GM10847 (cell line): ENCODE measurements around the gene HCN2.

Experiments used
- POLR2A ChIP-seq: IDR thresholded peaks from 2 replicates; pipeline ENCODE4 v1.6.1; 2011; ENCODE audit not compliant: insufficient read length; ENCODE audit errors: extremely low read depth

Gene HCN2

DNA sequence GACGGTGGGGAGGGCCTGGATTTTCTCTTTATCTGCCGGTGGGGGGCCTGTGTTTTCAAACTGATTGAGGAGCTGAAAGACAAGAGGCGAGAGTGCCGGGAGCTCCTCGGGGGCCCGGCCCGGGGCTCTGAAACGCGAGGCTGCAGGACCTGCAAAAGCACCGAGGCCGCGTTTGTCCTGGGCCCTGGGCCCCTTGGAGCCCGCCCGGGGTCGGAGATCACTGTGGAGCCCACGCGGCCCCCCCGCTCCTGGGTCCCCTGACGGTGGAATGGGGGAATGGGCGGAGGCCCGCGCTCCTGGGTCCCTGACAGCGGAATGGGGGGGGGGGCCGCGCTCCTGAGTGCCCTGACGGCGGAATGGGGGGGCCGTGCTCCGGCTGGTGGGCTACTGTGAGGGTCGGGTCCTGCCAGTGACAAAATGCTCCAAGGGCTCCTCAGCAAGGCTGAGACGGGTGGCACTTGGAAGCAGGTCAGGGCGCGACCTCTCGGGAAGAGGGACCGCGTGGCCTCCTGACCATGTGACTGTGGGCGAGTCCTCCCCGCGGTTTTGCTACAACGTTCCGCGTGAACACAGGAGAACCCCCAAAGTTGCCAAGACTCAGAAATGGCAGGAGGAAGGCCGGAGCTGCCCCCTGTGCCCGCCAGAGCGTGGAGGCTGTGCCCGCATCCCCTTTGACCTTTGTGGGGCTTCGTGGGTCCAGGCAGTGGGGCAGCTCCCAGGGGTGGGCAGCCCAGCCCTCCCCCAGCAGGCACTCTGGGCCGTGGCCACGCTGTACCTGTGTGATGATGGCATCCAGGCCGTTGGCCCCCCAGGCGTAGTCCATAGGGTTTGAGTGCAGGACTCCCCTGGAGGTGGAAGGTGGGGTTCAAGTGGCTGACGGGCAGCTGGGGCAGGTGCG lies 59.5 kb downstream of the HCN2 start:
- no peak for TF ChIP-seq POLR2A

DNA sequence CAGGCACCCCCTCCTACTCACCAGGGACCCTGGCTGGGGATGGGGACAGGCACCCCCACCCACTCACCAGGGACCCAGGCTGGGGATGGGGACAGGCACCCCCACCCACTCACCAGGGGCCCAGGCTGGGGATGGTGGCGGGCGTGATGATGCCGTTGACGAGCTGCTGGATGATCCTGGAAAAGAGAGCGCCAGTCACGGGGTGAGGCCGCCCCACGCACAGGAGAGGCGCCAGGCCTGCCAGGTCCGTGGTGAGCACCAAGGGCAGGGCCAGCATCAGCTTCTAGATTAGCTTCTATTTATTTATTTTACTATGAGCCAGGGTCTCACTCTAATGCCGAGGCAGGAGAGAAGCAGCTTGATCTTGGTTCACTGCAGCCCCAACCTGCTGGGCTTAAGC lies 60.4 kb downstream of the HCN2 start:
- no peak for TF ChIP-seq POLR2A

DNA sequence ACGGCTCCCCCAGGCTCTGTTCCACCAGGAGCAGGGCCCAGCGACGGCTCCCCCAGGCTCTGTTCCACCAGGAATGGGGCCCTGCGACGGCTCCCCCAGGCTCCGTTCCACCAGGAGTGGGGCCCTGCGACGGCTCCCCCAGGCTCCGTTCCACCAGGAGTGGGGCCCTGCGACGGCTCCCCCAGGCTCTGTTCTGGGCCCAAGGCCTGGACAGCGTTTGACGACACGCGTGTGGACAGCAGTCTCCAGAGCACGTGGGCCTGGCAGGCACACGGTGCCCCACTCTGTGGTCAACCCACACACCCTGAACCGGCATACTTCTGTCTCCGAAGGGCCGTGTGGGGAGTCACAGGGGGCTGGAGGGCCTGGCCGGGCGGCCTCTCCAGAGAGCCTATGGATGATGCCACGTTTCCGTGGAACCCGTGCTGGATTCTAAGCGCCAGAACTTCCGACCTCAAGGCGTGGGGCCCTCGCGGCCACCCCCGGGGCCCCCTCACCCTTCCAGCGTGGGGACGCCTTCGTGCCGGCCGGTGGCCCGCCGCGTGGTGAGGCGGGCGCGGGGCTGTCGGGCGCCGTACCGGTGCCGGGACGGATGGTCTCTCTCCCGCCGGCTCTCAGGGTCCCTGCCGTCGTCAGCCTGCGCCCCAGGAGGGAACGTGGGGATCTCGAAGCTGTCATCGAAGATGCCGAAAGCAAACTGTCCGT lies 61.6 kb downstream of the HCN2 start:
- no peak for TF ChIP-seq POLR2A

DNA sequence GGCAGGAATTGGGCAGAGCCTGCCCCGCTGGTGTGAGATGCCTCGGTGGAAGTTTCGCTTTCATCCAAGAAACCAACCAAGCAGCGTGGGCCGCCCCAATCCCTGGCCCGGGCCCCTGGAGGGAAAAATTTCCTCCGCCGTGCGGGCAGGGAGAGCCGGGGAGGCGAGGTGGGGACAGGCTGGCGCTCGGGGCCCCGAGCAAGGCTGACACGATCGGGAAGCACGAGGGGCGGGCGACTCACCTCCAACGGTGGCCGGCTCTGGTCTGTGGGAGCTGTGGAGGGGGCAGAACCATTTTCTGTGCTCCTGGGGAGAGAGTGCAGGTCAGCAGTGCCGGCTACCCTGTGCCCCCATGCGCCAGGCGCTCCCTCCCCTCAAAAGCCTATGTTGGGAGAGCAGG lies 62.3 kb downstream of the HCN2 start:
- no peak for TF ChIP-seq POLR2A

DNA sequence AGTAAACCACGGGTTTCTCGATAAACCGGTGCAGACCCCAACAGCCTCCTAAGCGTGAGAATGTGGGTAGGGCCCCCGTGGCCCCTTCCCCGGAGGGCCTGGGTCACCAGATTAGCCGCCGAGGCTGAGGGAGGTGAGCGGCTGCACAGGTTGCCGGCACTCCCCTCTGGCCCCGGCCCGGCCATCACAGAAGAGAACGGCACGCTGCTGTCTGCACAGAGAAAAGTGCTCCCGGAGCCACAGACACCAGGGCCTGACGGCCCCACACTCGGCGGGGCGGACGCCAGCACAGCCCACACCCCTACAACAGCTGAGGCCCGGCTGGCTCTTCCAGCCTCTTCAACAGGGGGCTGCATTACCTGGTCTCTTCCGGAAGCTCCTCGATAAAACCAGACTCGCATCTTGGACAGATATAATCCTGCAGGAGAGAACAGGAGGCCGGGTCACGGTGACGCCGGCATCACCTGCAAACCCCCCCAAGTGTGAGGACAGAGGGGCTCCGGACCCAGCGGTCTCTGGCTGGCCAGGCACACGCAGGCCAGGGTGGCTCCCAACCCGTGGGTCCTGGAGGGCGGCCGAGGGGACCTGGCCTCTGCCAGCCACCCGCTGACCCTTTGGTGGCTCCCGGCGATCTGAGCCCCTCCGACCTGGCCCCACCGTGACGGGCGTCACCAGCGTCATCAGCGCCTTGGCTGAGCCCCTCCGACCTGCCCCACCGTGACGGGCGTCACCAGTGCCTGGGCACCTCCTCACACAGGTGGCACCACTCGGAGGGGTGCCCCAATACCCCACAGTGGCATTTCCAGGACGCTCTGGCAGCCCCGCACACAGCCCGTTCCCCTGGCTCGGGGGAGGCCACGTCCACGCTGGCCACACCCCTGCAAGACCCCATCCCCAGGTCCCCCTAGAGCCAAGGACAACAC lies 63.0 kb downstream of the HCN2 start:
- TF ChIP-seq POLR2A, result no peak

DNA sequence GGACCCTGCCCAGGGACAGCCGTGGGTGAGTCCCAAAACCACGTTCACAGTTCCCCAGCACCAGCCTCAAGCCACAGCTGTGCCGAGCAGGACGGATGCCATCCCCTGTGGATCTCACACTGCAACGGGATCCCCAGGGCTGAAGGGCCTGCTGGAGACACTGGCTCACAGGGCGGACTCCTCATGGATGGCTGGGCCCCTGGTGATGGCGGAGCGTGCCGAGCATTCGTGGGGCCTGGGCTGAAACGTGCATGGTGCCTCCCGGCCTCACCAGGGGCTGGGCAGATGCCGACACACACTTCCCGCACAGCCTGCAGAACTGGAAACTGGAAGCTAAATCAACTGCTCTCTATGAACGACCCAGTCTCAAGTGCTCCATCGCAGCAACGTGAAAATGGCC lies 63.7 kb downstream of the HCN2 start:
- TF ChIP-seq POLR2A, result no peak

DNA sequence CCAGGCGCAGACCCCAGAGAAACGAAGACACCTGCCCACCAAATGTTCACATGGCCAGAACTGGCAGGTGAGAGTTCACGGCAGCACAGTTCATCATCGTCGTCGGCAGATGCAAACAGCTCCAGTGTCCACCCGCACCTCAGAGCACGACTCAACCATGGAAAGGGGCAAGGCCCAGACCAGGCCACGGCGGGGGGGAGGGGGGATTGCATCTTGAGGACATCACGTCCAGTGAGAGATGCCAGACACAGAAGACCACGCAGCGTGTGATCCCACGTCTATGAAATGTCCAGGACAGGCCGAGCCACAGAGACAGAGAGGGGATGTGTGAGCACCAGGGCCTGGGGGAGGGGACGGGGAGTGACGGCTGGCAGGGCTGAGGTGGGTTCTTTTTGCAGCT lies 66.0 kb downstream of the HCN2 start:
- TF ChIP-seq POLR2A, result no peak

DNA sequence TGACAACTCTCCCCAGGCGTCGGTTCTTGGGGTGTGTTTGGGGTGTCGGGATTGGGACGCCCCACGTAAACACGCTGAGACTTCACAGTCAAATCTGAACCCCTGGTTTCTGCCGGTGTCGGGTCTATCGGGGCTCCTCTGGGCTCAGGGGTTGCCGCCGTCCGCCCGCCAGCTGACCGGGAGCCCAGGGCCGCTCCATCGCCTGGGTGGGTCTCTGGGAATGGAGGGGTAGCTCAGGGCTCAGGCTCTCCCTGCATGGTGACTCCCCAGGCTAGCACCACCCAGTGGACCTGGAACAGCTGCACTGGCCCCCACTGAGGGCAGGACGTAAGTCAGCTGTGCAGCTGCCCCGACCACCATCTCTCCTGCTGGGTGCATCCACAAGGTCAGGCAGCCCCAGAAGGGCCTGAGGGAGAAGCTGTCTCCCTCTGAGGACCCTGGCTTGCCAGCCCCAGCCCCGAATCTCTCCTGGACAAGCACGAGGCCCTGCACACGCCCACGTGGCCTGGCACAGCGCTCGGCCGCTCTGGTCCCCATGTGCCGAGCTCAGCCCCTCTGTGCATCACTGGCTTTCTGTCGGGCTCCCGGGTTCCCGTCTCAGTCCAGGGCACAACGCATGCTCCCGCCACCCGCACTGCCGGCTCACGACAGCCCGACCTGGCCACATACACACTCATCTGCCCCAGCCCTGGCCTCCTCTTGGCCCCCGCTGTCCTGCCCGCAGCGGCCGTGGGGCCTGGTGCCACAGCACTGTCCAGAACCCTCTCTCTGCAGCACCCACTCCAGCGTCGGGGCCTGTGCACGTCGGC lies 67.3 kb downstream of the HCN2 start:
- TF ChIP-seq POLR2A, result no peak

DNA sequence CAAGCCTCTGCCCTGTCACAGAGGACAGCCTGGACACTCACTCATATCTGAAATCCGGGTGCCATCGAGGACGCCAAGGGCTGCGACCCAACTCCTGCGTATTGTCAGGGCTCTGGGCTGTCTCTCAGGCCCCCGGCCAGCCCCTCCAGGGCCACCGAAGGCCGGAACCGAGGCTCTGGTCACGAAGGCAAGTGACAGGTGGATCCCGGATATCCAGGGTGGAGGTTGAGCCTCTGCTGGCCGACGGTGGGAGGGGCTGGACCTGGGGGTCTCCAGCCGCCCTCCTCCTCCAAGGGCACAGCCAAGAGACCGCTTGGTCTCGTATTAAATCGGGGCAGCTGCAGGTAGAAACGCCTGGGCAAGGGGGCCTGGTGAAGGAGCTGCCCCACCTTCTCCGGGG lies 67.9 kb downstream of the HCN2 start:
- TF ChIP-seq POLR2A, result no peak

DNA sequence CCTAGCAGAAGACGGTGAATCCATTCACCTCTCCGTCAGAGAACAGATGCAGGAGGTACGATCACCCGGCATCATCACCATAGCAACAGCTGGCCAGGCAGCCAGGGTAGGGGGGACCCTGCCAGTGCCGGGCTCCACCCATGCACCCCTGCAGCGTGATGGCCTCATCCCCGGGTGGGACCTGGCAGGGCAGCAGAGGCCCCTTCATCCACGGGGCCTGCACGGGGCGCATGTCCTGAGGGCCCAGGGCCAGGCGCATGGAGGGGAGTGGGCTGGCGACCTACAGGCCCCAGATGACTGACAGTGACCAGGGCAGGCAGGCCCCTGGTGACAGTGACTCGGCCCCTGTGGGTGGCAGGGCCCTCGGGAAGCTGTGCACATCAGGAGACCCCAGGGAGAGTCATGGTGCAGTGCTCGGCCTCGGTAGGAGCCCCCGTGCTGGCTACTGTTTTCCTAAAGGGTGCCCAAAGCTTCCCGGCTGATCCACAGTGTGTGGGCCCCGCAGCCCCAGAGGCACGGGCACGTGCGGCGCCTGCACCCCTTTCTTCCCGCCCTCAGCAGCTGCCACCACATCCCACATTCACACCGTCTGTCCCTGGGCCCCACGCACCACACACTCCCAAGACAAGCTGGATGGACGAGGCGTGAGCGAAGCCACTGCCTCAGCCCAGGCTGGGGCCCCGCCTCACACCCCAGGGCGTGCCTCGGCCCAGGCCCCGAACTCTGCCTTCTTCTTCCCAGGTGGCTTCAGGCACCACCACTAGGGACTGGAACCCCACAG lies 68.6 kb downstream of the HCN2 start:
- TF ChIP-seq POLR2A, result no peak

DNA sequence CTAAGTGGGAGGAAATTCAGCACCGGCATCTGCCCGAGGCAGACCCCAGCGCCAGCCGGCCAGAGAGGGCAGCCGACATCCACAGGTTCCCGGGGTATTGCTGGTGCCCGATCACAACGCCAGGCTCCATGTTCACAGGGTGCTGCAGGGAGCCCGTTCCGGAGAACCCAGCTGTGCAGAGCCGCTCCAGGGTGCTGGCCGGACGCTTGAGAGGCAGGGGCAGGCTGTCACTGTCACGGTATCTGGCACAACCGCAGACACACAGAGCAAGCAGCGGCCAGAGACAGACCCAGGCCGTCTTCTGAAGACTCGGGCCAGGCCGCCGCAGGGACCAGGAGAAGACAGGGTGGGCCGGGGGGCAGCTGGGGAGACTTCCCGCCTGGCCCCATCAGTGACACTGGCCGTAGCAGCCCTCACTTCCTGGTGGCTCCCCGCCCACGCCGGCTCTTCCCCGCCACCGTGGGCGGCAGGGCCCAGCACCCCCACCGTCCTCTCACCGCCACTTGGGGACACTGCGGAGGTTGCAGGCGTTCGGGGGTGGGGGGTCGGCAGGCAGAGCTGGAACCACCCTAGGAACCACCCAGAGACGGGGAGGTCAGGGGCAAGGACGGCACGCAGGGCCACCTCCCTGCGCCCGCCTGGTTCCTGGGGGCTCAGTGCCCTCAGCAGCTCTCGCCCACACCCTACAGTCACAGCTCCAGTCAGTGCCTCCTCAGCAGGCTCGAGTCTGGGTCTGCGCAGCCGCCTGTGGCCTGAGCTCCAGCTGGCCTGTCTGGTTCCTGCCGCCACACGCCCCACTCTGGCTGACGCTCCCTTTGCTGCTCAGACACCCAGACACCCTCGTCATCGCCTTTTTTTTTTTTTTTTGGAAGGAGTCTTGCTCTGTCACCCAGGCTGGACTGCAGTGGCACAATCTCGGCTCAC lies 69.5 kb downstream of the HCN2 start:
- TF ChIP-seq POLR2A, result no peak

DNA sequence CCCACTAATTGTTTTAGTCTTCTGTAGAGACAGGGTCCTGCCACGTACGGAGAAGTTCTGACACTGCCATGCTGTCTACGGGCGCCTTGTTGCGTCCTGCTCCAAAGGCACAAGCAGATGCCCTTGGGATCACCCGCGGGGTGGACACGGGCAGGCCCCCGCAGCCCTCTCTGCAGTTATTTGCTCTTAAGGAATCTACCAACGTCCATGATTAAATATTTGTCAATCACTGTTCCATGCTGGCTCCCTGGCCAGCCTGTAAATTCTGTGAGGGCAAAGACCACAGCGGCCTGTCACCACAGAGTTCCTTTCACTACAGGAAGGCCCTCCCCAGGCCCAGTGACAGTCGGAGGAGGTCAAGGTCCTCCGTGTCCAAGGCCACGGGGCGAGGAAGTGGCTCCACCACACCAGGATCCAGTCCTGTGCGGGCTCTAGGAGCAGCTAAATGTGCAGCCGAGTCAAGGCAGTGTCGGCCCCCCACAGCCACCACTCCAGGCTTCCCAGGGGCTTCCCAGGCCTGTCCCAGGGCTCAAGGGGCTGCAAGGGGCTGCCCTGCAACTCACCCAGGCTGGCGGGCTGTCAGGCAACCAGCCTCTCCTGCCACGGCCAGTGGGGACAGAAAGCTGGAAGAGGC lies 71.2 kb downstream of the HCN2 start:
- TF ChIP-seq POLR2A, result no peak
